ENCODE data around the gene NPIPB9.
A peak's percentile ranks its signal among the peaks of the same experiment; 100 is the strongest.
"Not testable (repeated sequence)": the region's sequence is repeated elsewhere in the genome, so short reads cannot be mapped to it uniquely, and the experiment has no call there.

DNA sequence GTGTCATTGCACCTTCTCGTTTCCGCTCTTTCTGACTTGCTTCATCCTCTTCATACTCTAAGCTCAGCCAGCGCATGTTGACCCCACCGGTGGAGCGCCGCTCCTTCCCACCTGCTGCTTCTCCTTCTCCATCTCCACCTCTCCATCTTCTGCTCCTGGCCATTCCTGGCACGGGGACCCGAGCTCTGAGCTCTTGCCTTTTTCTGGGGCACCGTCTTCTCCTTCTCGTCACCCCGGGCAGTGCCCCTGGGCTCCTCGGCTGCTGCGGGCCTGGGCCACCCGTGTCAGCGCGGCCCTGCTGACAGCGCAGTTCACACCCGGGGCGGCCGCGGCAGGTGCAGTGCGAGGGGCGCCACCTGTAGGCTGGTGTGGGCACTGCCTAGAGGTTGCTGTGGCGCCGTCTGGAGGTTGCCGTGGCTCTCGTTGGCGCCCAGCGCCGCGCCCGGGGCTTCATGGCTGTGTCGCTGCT, 1.6 kb upstream of the NPIPB9 start:
- TF ChIP-seq CTCF (IDR thresholded peaks at IDR 0.05; ENCODE audit: poor library complexity) = peak; percentile 26
- not testable (repeated sequence) for TF ChIP-seq EZH2 (IDR thresholded peaks at IDR 0.05; ENCODE audit: borderline replicate concordance)
